Activated T-helper 1 cell treated with anti-CD3 and anti-CD28 coated beads, Interleukin-2, amount 50 U/mL, for 16 hours (primary cell): ENCODE measurements around the gene HNRNPR.

ENCODE experiments used
- DNase-seq, 2 donors: peaks; one replicate each; pipeline ENCODE4 v3.0.0-alpha.2; 2020; ENCODE audit warnings: low read depth in 1 of 2, low spot score in 1 of 2

The HNRNPR gene

GRCh38 chr1:23369335-23370013, 25.4 kb upstream of the HNRNPR start, which contains the start of gene ZNF436:
Gene ZNF436 (minus strand): TSS chr1:23369836. CDS start chr1:23368005, 1,831 bp downstream.
- DNase-seq: no peak

GRCh38 chr1:23368562-23369334, 24.7 kb upstream of the HNRNPR start:
- DNase-seq: peak; percentile 61 to 79

- DNase-seq: peak; percentile 94 to 97
Measured at GRCh38 chr1:23367791-23368561, 23.9 kb upstream of the HNRNPR start.

DNA sequence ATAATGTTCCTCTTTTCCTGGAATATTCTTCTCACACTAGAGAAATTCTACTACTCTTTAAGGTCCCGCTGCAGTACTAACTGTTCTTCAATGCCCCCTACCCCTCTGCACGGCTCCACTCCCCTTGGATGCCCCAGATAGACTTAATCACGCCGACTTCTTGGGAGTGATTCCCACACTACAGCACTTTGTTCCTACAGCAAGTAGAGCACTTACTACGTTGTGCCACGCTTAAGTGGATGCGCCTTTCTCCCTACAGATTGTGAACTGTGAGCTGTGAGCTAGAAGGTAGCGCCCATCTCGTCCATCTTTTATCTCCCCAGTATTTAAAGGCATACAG, 23.3 kb upstream of the HNRNPR start:
- no peak for DNase-seq

GRCh38 chr1:23366598-23366997, 22.5 kb upstream of the HNRNPR start:
- DNase-seq: no peak

DNA sequence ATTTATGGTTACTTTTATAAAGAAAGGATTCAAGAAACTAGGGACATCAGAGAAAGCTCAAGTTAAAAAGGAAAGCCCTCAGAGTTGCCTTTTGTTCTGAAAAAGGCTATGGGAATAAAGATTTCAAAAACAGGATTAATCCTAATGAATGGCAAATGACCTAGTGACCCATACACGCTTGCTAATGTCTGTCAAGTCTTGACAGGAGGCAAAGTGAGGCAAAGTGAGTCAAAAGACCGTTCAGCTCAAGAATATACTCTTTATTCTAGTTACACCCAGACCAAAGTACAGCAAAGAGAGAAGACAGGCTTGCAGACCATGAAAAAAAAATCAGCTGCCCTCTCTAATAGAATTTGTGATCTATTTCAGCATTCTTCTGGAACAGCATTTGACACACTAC, 22.1 kb upstream of the HNRNPR start:
- DNase-seq: no peak

DNA sequence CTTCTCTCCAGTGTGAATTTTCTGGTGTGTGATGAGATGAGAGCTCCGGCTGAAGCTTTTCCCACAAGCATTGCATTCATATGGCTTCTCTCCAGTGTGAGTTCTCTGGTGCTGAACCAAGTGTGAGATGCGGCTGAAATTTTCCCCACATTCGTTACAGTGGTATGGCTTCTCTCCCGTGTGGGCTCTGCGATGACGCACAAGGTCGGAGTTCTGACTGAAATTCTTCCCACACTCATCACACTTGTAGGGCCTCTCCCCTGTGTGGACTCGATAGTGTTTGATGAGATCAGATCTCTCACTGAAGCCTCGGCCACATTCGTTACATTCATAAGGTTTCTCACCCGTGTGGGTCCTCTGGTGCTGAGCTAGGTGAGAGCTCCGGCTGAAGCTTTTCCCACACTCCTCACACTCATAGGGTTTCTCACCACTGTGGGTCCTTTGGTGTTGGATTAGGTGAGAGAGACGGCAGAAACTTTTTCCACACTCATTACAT, 18.2 kb upstream of the HNRNPR start:
- no peak for DNase-seq

DNA sequence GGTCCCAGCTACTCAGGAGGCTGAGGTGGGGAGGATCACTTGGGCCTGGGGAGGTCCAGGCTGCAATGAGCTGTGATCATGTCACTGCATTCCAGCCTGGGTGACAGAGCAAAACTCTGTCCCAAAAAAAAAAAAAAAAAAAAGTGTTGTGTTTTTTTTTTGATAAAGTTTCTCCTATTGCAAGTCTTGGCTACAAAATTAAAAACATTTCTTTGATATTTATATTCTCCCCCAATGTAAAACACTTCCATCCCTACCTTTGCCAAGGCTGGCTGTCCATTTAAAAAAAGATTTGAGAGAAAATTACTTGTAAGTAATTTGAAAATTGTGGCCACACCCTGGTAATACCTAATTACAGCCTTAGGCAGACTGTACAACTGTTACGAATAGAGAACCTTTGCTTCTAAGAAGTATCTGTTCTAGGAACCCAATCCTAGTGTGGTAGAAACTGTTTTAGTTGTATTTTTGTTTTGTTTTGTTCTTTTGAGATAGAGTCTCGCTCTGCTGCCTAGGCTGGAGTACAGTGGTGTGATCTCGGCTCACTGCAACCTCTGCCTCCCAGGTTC, 14.3 kb upstream of the HNRNPR start:
- DNase-seq: no peak

- no peak for DNase-seq
Measured at GRCh38 chr1:23357138-23357908, 13.2 kb upstream of the HNRNPR start.

DNA sequence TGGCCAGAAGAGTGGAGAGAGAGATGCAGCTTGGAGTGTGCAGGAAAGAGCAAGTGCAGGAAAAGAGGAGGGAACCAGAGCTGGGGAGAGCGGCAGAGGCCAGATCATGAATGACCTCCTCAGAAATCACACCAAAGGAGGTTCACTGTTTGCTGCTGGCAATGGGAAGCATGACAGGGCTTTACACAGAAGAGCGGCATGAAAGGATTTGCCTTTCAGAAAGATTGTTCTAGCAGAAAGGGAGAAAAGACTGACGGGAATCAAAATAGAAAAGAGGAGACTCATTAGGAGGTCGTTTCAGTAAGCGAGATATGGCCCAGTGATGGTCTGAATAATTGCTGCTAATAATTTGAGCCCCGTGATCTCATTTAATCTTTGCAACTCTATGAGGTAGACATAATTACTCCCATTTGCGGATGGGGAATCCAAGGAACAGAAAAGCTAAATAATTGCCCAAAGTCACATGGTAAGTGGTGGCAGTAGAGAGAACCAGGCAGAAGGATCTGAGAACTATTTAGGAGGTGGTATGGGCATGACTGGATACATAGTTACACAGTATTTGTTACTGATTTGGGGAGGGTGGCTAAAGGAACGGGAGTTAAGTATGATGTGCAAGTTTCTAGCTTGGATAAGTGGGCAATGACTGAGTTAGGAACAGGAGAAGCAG, 12.5 kb upstream of the HNRNPR start:
- DNase-seq: no peak

DNA sequence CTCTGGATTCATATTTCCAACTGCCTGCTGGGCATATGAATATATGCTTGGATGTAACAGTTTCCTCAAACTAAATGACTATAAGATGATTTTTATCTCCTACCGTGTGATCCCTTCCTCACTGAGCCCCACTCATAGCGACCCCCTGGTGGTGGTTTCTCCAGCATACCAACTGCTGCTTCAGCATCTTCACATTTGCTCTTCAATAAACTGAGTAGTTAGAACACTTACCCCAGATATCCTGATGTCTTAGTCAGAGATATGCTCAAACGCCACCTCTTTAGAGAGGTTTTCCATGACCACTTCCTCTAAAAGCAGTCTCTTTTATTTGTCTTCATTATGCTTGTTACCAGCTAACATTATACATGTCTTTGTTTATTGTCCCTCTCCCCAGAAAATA, 10.2 kb upstream of the HNRNPR start:
- no peak for DNase-seq

- DNase-seq: no peak
Measured at GRCh38 chr1:23352096-23352695, 8.1 kb upstream of the HNRNPR start.

DNA sequence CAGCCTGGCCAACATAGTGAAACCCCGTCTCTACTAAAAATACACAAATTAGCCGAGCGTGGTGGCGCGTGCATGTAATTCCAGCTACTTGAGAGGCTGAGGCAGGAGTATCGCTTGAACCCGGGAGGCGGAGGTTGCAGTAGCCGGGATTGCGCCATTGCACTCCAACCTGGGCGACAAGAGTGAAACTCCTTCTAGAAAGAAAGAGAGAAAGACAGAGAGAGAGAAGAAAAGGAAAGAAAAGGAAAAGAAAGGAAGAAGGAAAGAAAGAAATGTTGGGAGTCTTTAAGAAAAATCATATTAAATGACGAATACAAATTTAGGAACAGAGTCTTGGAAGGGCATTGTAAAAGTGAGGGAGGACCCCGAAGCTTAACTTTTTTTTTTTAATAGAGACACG, 1.8 kb upstream of the HNRNPR start:
- DNase-seq: no peak

GRCh38 chr1:23344987-23345472, 946 bp upstream of the HNRNPR start:
- DNase-seq: no peak

DNA sequence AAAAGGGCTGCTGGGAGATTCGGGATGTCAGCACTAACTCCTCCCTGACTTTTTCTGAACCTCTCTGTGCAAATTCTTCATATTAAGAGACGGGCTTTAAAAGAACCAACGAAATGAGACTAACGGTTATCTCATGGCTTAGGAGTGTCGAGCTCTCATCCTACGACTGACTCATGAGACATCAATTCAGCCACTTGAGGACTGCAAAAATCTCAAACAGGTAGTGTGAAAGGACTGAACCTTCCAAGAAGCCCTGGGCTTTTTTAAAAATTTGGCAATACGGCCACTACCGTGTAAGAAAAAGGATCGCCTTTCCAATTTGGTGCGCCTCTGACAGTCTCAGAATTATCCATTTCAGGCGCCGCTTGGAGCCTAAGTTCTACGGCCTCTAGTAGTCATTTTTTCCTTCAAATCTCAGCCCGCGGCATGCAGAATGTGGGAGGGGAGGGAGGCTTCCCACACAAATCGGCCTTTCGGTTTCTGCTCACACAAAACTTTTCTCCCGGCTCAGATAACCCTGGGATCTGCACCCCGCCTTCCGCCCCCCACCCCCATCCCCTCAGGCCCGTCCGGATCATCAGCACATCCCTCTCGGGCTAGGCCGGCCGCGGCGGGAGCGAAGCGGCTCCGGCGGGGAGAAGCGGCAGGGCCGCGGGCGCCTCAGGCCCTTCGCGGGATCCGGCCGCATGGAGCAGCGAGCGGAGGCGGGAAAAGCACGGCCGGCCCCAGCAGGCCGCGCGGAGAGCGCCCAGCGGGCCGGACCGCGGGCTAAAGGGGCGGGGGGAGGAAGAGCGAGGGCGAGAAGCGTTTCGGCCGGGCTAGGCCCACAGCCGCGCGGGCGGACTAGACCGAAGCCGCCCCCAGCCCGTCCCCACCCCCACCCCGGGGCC, 618 bp downstream of the HNRNPR start:
- DNase-seq: peak in 1 of 2 donors; percentile 17

GRCh38 chr1:23341931-23342692, 2.0 kb downstream of the HNRNPR start:
- no peak for DNase-seq

GRCh38 chr1:23339632-23340031, 4.5 kb downstream of the HNRNPR start:
- no peak for DNase-seq

GRCh38 chr1:23337869-23338268, 6.2 kb downstream of the HNRNPR start:
- DNase-seq: no peak
